GM11168 (cell line): Measurements from ENCODE around the gene PLN.

Experiments
- in situ Hi-C: fragments of 300-500 bp; cut with MboI; formaldehyde crosslinking; loops from one replicate; pipeline ENCODE4 v1.12.0; 2022; ENCODE audit warnings: low sequenced_read_pairs; ENCODE audit not compliant: unreplicated experiment

Gene PLN

GRCh38 chr6:118606858-118607257, 58.8 kb downstream of the PLN start:
- in situ Hi-C loops: no loop called here
